ENCODE data around the gene SAMM50.

GRCh38 chr22:44004104-44004460 lies 48.8 kb downstream of the SAMM50 start:
- TF ChIP-seq PATZ1 (CRISPR knock-in tag; IDR thresholded peaks at IDR 0.05; ENCODE audit: borderline replicate concordance) (no peak), TOX (CRISPR knock-in tag; IDR thresholded peaks at IDR 0.05; ENCODE audit: borderline replicate concordance) (no peak), SNAI2 (CRISPR knock-in tag; IDR thresholded peaks at IDR 0.05) (no peak), POU6F1 (CRISPR knock-in tag; IDR thresholded peaks at IDR 0.05; ENCODE audit: borderline replicate concordance, low read depth) (no peak), ISL1 (CRISPR knock-in tag; IDR thresholded peaks at IDR 0.05) (no peak), ESRRG (CRISPR knock-in tag; IDR thresholded peaks at IDR 0.05) (no peak), ARNTL (CRISPR knock-in tag; IDR thresholded peaks at IDR 0.05; ENCODE audit: borderline replicate concordance, low read depth) (no peak), CSRNP3 (CRISPR knock-in tag; IDR thresholded peaks at IDR 0.05) (no peak), PPARA (CRISPR knock-in tag; IDR thresholded peaks at IDR 0.05; ENCODE audit: borderline replicate concordance) (no peak)
- TF ChIP-seq, protein P1, sequence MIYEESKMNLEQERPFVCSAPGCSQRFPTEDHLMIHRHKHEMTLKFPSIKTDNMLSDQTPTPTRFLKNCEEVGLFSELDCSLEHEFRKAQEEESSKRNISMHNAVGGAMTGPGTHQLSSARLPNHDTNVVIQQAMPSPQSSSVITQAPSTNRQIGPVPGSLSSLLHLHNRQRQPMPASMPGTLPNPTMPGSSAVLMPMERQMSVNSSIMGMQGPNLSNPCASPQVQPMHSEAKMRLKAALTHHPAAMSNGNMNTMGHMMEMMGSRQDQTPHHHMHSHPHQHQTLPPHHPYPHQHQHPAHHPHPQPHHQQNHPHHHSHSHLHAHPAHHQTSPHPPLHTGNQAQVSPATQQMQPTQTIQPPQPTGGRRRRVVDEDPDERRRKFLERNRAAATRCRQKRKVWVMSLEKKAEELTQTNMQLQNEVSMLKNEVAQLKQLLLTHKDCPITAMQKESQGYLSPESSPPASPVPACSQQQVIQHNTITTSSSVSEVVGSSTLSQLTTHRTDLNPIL (CRISPR knock-in tag; IDR thresholded peaks at IDR 0.05; ENCODE audit: low read depth), result no peak

Measured in SK-N-SH treated with all-trans-retinoic acid at 6 μM for 48 hours (cell line).